Stomach (tissue), 4 donors: ENCODE results near the gene PRLR.

Experiments
- POLR2AphosphoS5 ChIP-seq, 3 donors: sonication (generic); formaldehyde crosslinking; IDR thresholded peaks; one replicate each; pipeline ENCODE4 v1.6.1; 2016; ENCODE audit warnings: antibody characterized with exemption in 3 of 3
- TF ChIP-seq, protein P1 (sequence below), 7 experiments: fragments of 450-650 bp in 4 of 7; fragments of 200-600 bp in 3 of 7; sonication (generic) in 3 of 7; IDR thresholded peaks; one replicate each; pipeline ENCODE4 v1.5.1; 2016 to 2019; ENCODE audit warnings: antibody characterized with exemption in 7 of 7, control low read depth in 2 of 7, mild to moderate bottlenecking in 1 of 7

DNA sequence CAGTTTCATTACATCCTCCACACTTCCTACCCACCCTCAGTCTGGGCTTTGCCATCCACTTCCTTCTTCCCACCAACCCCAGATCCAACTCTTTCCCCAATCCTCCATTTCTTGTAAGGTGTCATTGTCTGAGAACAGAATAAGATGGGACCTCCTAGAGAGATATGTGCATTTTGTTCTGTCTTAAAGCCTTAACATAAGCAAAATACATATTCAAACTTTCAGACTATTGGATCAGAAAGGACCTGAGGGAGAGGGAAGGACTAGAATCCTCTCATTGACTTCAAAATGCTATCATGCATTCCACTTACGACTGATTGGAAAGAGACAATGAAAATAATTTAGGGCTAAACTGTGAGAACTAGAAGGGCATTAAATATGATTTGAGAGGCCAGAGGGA lies 225.5 kb downstream of the PRLR start:
- no peak for TF ChIP-seq POLR2AphosphoS5 (IDR thresholded peaks at IDR 0.05)
- TF ChIP-seq, protein P1, sequence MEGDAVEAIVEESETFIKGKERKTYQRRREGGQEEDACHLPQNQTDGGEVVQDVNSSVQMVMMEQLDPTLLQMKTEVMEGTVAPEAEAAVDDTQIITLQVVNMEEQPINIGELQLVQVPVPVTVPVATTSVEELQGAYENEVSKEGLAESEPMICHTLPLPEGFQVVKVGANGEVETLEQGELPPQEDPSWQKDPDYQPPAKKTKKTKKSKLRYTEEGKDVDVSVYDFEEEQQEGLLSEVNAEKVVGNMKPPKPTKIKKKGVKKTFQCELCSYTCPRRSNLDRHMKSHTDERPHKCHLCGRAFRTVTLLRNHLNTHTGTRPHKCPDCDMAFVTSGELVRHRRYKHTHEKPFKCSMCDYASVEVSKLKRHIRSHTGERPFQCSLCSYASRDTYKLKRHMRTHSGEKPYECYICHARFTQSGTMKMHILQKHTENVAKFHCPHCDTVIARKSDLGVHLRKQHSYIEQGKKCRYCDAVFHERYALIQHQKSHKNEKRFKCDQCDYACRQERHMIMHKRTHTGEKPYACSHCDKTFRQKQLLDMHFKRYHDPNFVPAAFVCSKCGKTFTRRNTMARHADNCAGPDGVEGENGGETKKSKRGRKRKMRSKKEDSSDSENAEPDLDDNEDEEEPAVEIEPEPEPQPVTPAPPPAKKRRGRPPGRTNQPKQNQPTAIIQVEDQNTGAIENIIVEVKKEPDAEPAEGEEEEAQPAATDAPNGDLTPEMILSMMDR (IDR thresholded peaks at IDR 0.05): no peak
